HepG2 (cell line): ENCODE measurements around the gene USP2. TPM values are rescaled to one million over a fixed set of nuclear protein-coding genes. Genes with fewer than 3 reads are reported as not detected.
A peak's percentile ranks its signal among the peaks of the same experiment; 100 is the strongest.

Source experiments
- CENPBD1 ChIP-seq: sonication (generic); formaldehyde crosslinking; IDR thresholded peaks from 2 replicates; pipeline ENCODE4 v1.8.0; 2022; ENCODE audit warnings: missing genetic modification reagents, low read depth, mild to moderate bottlenecking, borderline replicate concordance
- ELF1 ChIP-seq: sonication (generic); formaldehyde crosslinking; IDR thresholded peaks from 2 replicates; pipeline ENCODE4 v1.4.0; 2020; ENCODE audit warnings: missing genetic modification reagents
- KLF9 ChIP-seq: IDR thresholded peaks from 2 replicates; pipeline ENCODE4 v1.6.1; 2016; ENCODE audit warnings: low read depth
- MAX ChIP-seq: IDR thresholded peaks from 2 replicates; pipeline ENCODE4 v1.6.1; 2012; ENCODE audit warnings: inconsistent platforms
- MIER2 ChIP-seq: IDR thresholded peaks from 2 replicates; pipeline ENCODE4 v1.6.1; 2016; ENCODE audit warnings: missing biosample characterization, missing genetic modification reagents
- NFRKB ChIP-seq: fragments of 450-650 bp; IDR thresholded peaks from 2 replicates; pipeline ENCODE4 v1.6.1; 2017
- NR2F2 ChIP-seq: IDR thresholded peaks from 2 replicates; pipeline ENCODE4 v1.6.1; 2012; ENCODE audit warnings: low read depth, inconsistent platforms, borderline replicate concordance
- PATZ1 ChIP-seq: sonication (generic); formaldehyde crosslinking; IDR thresholded peaks from 2 replicates; pipeline ENCODE4 v1.4.0; 2020; ENCODE audit warnings: missing genetic modification reagents
- POLR2G ChIP-seq: fragments of 200-400 bp; formaldehyde crosslinking; IDR thresholded peaks from 2 replicates; pipeline ENCODE4 v1.6.1; 2018; ENCODE audit warnings: mild to moderate bottlenecking, low read depth, low read length, moderate library complexity
- PPARG ChIP-seq: conservative IDR thresholded peaks from 2 replicates; pipeline ENCODE4 v1.6.1; 2016; ENCODE audit warnings: missing biosample characterization, missing genetic modification reagents
- RXRB ChIP-seq: IDR thresholded peaks from 2 replicates; pipeline ENCODE4 v1.6.1; 2016; ENCODE audit warnings: borderline replicate concordance, missing genetic modification reagents, missing compliant biosample characterization
- TARDBP ChIP-seq: sonication (generic); formaldehyde crosslinking; IDR thresholded peaks from 2 replicates; pipeline ENCODE4 v1.8.0; 2022; ENCODE audit warnings: mild to moderate bottlenecking, missing genetic modification reagents
- ZBTB10 ChIP-seq: sonication (generic); formaldehyde crosslinking; IDR thresholded peaks from 2 replicates; pipeline ENCODE4 v1.4.0; 2020; ENCODE audit warnings: missing genetic modification reagents, borderline replicate concordance
- ZKSCAN1 ChIP-seq: fragments of 150-350 bp; IDR thresholded peaks from 2 replicates; pipeline ENCODE4 v1.6.1; 2014; ENCODE audit warnings: low read length
- ZMYM2 ChIP-seq: sonication (generic); formaldehyde crosslinking; IDR thresholded peaks from 2 replicates; pipeline ENCODE4 v1.8.0; 2022; ENCODE audit warnings: mild to moderate bottlenecking, missing genetic modification reagents
- ZNF431 ChIP-seq: sonication (generic); formaldehyde crosslinking; IDR thresholded peaks from 2 replicates; pipeline ENCODE4 v1.9.0; 2022; ENCODE audit warnings: missing genetic modification reagents, low read depth, mild to moderate bottlenecking, borderline replicate concordance
- ZNF609 ChIP-seq: sonication (generic); formaldehyde crosslinking; IDR thresholded peaks from 2 replicates; pipeline ENCODE4 v1.4.0; 2020; ENCODE audit warnings: mild to moderate bottlenecking, missing genetic modification reagents, borderline replicate concordance
- ZSCAN25 ChIP-seq: sonication (generic); formaldehyde crosslinking; IDR thresholded peaks from 2 replicates; pipeline ENCODE4 v1.8.0; 2022; ENCODE audit warnings: mild to moderate bottlenecking, missing genetic modification reagents
- polyA plus RNA-seq, 8 experiments: library from polyadenylated mRNA; depleted of rRNA in 3 of 8; stranded (reverse) in 7 of 8; unstranded in 1 of 8; fragments of >200 nt; fragmentation: Illumina TruSeq in 4 of 8; extraction: Trizol in 4 of 8; gene quantifications; 2 replicates each; pipeline versions ENCODE4 v1.2.1 to v1.2.3, GENCODE V29; 2011 to 2016; ENCODE audit warnings: low read depth in 4 of 8, missing spikeins in 1 of 8, mixed read lengths in 1 of 8; ENCODE audit not compliant: insufficient read depth in 1 of 8
- total RNA-seq, 5 experiments: library from RNA; depleted of rRNA; stranded (reverse); fragments of >200 nt; fragmentation: Illumina TruSeq; extraction: Trizol; gene quantifications; 2 replicates each; pipeline ENCODE4 v1.2.3, GENCODE V29; 2016; ENCODE audit warnings: low read depth in 1 of 5

Gene USP2
- total and polyA plus RNA-seq, 2 of the 13 experiments (the other 11 are each of a cell fraction or from before 2014, with no cell fraction given), result 2.5 to 6.0 TPM

GRCh38 chr11:119368121-119369034 is 13.1 kb downstream of the USP2 start (continued):
- TF ChIP-seq ZBTB10 (peak; percentile 48; the same call in 1 of the 2 replicates), MIER2 (CRISPR knock-in tag) (no peak), ZSCAN25 (CRISPR knock-in tag) (peak; percentile 74; the same call in 1 of the 2 replicates), TARDBP (CRISPR knock-in tag) (peak; percentile 84), NR2F2 (peak; percentile 60), PATZ1 (peak; percentile 64), MAX (peak; percentile 39), ZNF431 (CRISPR knock-in tag) (0 out of 2 replicates have a peak, but pooled peaks have one; percentile 2), CENPBD1 (CRISPR knock-in tag) (no peak), RXRB (CRISPR knock-in tag) (peak; percentile 96), POLR2G (peak; percentile 58; the same call in 1 of the 2 replicates), ZKSCAN1 (no peak), NFRKB (no peak), ELF1 (CRISPR knock-in tag) (peak; percentile 44; the same call in 1 of the 2 replicates), KLF9 (CRISPR knock-in tag) (0 out of 2 replicates have a peak, but pooled peaks have one; percentile 55), ZNF609 (CRISPR knock-in tag) (peak; percentile 50; the same call in 1 of the 2 replicates), ZMYM2 (CRISPR knock-in tag) (peak; percentile 50; the same call in 1 of the 2 replicates), PPARG (peak; percentile 55; the same call in 1 of the 2 replicates)
